Stimulated activated CD4-positive, alpha-beta T cell treated with anti-CD3 and anti-CD28 coated beads, TNF-alpha, amount 100 ng/mL, for 4 hours (primary cell): ENCODE data around the gene RAPGEF5.

Source experiments
- DNase-seq, 3 experiments: peaks; one replicate each; pipeline ENCODE4 v3.0.0-alpha.2; 2020; ENCODE audit warnings: low read depth in 3 of 3

Gene RAPGEF5

DNA sequence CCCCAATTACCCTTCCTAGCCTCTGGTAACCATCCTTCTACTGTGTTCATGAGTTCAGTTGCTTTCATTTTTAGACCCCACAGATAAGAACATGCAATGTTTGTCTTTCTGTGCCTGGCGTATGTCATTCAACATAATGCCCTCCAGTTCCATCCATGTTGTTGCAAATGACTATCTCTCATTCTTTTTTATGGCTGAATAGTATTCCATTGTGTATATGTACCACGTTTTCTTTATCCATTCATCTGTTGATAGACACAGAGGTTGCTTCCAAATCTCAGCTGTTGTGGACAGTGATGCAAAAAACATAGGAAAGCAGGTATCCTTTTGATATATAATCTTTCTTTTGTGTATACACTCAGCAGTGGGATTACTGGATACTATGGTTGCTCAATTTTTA is 51.2 kb downstream of the RAPGEF5 start:
- DNase-seq = no peak

DNA sequence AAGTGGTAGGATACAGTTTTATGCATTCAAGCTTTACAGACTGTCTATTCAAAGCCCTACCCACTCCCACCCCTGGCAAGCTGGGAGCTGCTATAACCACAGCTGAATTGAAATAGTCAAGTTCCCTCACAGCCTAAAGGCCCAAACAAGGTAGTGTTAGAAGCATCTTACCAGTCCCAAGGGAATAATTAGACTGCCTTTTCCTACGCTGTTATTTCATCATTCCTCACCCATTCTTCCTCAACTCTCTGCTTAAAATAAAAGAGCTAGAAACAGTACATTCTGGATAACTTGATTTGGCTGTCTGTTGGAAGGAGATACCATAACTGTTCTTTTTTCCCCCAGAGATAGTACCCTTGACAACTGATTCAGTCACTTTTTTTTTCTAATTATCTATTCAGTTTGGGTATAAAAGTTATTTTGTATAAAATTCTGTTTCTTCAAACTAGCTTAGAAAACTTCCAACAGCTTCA is 54.0 kb downstream of the RAPGEF5 start:
- DNase-seq = no peak

DNA sequence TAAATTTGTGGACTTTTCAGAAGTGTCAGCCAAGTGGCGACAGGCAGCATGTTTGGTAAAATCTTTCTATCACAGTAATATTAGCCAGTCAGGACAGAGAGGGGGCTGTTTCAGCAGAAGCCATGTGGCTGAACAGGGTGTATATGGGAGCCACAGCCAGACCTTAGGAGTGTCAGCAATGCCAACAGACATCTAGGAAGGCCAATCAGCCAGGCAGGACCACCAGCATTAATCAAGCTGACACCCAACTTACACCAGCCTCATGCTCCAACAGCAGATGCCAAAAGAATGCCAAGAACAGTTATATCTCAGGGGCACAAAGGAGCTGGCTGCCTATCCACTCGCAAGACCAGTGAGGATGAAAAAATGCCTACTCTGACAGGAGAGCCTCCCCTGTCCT is 54.8 kb downstream of the RAPGEF5 start:
- no peak for DNase-seq

DNA sequence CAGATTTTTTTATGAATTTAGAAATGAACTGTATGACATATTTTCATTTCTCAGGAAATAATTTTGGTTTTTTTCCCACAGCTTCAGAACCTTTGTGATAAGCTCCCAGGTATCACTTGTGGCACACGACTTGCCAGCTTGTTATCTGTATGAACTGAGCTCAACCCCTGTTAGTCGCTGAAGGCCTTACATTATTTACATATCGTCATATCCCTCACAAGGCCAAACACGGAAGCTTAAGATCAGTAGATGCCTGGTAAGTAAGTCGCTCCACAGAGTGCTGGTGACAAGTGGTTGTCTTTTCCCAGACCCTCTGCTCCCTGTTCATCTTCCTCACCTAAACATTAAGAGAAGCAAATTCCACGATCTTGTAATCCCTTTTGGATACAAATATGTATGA is 55.2 kb downstream of the RAPGEF5 start:
- no peak for DNase-seq

DNA sequence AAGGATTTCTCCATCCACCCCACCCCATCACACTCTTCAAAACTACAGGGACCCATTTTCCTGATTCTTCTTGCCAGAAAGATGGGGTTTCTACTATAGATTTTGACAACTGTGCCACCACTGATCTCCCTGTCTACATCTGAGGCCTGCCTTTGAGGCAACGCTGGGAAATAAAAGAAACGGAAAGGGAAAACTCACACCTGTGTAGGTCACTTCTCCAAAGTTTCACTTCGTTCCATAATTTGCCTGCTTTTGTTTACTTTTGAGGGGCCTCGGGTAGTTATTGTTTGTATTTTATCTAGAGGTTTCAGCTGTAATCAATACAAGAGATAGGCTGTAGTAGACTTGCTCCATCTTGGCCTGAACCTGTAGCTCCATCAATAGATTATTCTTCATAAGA is 56.1 kb downstream of the RAPGEF5 start:
- DNase-seq = no peak

DNA sequence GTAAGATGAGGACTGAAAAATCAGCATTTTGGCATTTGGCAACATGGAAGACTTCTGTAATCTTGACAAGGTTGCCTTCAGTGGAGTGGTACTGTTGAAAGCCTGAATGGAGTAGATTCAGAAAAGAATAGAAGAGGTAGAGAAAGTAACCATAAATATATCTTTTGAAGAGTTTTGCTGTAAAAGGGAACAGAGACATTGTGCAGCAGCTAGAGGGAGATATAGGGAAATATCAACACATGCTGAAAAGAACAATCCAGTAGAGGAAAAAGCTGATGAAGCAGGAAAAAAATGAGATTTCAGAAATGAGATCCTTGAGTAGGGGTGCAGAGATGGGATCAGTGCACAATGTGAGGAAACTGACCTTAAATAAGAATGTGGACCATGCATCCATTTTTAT is 60.0 kb downstream of the RAPGEF5 start:
- no peak for DNase-seq

DNA sequence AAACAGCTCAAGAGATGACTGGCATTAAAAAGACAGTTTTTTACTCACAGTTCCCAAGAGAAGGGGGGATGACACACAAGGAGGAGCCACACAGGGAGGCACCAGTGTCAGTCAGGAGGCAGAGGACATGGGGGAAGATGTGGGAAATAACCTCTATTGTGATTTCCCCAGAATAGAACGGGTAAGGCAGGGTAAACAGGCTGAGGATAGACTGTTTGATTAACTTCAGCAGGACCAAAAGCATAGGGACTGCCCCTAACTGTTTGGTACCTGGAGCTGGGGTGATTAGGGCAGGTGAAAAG is 60.7 kb downstream of the RAPGEF5 start:
- no peak for DNase-seq

DNA sequence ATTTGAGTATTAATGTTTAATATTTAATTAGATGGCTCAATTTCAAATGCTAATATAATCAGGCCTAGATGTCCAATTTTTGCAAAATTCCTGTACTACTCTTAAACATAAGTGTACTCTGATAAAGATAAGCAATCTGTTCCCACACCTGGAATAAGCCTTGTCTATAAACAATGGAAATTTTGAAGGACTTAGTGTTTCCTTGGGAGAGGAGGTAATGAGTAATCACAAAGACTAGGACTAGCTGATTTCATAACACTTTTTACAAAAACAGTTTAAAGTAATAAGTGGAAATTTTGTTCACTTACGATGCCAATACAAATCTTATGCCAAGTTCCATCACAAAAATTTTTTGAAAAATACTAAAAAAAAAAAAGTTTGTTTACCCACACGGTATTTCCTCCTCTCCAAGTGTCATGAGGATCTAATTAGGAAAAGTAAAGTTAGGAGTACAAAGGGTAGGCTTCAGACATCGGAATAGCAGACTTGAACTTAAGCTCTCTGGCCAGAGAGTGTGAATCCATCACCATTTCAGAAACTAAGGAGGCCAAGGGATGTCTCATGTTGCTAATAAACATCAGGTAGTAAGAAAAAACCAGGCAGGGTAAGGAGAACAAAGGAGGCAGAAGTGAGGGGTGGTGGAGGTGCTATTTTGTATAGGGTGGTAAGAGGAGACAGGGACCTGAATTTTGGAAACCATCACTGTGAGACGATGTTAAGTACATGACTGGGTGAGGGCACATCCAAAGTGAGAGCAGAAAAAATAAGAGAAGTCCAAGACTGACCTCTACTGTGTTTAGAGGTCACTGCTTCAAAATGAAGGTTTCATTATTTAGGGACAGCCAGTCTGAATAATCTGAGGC is 61.3 kb downstream of the RAPGEF5 start:
- no peak for DNase-seq

DNA sequence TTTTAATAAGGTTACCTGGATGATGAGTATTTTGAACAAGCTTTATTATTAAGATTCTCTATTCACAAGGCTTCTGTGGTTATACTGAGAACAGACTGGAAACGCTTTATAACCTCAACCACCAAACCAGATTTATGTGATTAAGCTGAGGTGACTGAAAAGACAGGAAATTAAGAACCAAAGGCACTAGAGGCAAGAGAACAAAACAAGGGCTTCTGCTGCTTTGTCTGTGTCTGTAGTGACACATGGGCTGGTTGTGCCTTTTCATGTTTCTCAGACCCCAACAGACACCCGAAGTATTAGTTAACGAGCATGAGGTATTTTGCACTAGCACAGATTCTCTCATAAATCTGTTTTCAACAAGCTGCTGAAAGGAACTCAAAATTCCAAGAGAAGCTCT is 64.4 kb downstream of the RAPGEF5 start:
- DNase-seq = no peak

DNA sequence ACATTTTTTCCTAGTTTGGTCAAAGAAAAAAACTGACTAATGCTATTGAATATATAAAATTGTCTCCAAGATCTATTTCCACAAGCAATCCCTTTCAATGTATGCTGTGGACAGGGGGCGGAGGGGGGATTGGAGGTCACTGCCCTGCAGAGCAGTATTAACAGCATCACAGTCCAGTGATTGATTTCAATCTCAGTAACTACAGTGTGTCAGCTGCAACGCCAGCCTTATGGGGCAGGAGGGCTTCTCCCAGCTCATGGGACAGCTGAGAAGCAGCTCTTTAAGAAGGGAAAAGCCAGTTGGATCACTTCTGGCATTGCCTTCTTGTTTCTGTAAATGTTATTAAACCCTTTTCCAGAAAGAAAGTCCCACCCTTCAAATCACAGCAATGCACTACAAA is 65.0 kb downstream of the RAPGEF5 start:
- no peak for DNase-seq

DNA sequence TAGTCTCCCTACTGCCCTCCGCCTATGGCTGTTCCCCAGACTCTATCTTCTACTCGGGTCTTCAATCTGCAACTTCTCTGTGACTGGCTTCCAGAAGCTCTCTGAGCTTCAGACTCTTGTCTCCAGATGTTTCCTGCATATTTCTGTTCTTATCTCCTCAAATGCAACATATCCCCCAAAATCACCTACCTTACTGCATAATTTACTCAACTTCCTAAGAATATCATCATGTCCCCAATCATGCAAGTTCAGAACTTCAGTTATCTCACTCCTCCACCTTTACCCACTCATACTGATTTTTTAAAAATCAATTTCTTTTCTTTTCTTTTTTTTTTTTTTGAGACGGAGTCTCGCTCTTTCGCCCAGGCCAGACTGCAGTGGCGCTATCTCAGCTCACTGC is 68.8 kb downstream of the RAPGEF5 start:
- no peak for DNase-seq

DNA sequence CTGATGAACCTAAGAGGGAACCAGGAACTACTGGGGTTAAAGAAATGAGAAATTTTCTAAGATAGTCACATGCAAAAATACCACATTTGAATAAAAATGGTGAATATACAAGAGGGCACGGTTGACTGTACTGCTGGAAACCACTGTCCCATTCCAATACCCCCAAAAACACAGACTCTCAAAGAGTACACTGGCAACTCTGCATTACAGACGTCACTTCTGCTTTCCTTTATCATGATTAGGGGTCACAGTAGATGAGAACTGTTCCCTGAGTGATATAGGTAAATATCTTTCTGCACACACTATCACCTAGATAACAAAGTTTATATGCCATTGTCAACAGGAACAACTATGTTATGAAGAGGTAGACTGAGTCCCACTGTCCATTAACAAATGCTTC is 69.5 kb downstream of the RAPGEF5 start:
- no peak for DNase-seq

DNA sequence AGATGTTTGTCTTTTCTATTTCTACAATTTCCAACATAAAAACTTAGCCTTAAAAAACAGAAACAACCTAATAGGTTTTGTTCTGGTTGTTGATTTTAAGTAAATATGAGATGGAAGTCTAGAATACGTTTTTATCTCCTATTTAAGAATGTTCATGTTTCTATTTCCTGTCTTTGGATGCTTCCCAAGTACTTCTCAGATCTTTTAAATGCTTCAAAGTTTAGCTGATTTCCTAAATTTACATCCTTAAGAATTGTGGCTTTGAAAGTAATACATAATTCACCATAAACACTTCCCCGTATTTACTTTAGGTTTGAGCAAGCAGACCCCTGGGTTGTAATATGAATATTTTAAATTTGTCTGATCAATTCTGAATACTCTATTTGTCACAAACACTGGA is 70.5 kb downstream of the RAPGEF5 start:
- DNase-seq = no peak

DNA sequence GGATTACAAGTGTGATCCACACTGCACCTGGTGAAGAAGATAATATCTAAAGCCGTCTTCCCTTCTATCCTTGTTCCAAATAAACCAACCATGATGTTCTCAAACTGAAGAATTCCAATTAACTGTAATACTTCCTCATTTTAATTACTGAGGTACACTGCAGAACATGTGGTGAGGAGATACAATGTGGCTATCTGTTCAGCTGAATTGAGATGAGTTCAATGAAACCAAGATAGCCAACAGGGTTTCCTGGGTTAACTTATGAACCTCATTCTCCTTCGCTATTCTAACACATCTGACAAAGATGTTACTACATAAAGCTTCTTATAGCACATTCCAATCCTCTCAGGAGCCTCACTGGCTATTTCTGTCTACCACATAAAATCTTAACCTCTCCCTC is 75.5 kb downstream of the RAPGEF5 start:
- DNase-seq = no peak

DNA sequence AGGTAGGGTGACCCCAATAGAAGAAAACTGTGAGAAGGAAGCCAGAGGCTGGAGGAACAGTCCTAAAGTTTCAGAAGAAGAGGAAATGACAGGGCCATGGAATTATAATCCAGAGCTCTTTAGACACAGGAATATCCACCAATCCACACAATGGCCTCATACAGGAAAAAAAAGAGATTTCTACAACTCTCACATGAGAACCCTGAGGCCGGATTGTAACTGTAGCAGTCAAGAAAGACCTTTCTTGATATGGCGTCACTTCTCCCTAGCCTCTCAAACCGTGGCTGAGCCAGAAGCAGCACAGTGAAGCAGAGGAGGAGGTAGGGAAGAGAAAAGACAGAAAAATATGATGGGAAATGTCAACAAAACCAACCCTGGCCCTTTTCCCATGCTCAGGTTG is 76.9 kb downstream of the RAPGEF5 start:
- DNase-seq = no peak

DNA sequence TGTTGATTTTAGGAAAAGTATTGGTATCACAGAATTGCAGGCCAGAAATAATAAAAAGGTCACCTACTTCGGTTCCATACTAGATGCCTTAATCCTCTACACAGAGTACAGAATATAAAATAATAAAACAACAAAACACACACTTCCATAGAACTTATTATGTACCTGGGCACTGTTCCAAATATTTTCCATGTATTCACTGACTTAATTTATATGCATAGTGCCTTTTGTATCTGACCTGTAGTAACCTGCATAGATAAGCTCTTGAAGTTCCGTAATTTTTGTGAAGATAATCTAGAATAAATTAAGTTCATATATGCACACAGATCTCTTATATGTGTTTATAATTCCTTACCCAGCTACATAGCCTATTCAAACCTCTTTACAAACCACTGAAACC is 78.3 kb downstream of the RAPGEF5 start:
- no peak for DNase-seq

DNA sequence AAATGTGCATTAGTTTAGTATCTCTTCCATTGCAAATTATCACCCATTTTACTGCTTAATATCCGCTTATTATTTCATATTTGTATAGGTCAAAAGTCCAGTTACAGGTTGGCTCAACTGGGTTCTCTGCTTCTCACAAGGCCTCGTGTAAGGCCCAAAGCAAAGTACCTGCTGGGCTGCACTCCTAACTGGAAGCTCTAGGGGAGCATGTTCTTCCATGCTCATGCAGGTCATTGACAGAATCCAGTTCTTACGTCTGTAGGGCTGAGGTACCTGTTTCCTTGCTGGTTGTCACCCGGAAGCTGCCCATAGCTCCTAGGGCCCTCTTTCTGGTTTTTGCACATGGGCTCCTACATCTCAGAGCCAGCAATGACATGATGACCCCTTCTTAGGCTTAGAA is 79.6 kb downstream of the RAPGEF5 start:
- DNase-seq = no peak

DNA sequence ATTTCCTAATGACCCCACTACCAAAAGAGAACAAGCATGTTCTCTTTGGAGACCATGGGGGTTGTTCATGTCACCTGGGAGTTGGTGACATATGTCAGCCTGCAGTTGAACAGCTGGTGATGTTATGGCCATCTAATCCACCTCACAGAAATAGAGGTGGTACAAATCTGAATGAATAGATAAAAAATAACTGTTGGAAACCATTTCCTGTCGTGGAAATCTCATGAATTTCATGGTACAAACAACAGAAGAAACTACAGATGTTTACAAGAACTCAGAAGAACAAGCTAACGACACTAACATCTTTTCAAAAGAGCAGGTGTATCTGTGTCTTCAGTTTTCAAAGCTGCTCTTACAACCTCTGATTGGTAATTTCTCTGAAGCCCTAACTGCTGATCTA is 81.3 kb downstream of the RAPGEF5 start:
- DNase-seq = no peak

DNA sequence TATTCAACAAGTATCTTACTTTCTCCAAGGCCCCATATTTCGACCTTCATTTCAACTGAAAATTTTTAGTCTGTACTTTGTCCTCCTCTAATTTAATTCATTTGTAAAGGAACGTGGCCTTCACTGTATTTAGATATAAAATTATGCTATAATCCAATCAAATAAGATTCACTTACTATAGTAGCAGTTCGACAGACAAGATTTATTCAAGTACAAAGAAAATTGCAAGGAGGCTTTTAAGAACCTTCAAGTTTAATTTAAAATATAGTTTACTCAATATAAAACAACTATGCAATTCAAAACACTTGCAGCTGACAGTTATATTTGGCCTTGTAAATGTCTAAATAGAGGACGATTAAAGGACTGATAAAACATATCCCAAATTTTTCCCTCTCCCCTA is 85.6 kb downstream of the RAPGEF5 start:
- no peak for DNase-seq

DNA sequence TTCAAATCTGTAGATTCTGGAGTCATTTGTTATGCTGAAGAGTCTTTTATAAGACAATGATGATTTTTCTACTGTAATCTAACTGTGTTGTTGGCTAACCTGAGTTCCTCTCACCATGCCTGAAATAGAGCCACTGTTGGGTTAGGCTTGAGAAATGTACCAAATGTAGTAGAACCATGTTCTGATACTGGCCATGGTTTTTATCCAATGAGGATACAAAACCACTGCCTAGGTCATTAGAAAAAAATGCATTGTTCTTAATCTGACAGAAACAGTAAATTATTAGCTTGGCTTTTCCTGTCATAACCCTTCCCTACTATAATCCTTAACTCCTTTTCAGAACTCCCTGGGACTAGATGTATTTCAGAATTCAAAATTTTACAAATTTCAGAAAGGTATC is 86.6 kb downstream of the RAPGEF5 start:
- no peak for DNase-seq

DNA sequence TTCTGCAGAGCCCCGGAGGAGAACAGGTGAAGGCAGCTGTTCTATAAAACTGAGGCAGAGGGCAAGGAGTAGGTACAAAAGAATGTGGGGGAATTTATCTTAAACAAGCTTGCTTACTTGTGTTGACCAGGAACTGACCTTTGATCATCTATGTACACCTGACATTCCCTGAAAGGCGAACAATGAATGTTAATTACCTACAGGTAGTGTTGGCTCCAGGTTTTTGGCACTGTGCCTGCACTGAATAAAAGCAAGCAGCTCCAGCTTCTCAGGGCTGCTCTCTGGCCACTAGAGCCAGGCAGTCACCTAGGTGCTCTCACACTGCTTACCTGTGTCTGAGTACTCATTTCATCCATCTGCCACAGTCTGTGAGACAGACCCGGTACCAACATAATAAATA is 87.0 kb downstream of the RAPGEF5 start:
- no peak for DNase-seq

DNA sequence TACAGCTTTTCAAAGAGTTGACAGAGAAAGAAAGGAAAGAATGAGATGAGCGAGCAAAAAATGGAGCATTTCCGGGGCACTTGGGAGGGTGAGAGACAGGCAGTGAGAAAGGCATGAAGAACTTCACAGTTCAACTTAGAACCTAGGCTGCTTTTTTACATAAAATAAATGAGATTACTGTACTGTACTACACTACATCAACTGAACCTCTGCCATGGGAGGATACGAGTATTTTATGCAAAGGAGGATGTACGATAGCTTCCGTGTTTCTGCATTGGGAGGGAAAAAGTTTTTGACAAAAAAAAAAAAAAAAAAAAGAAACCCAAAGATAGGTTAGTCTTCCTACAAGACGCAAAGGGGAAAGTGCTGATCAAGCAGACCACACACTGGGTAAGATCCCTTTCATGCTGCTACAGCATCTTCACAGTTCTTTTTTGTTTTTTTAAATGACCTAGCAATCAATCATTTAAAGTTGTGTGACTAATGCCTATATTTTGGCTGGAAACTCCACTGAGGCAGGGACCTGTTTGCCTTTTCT is 88.0 kb downstream of the RAPGEF5 start:
- DNase-seq = no peak

DNA sequence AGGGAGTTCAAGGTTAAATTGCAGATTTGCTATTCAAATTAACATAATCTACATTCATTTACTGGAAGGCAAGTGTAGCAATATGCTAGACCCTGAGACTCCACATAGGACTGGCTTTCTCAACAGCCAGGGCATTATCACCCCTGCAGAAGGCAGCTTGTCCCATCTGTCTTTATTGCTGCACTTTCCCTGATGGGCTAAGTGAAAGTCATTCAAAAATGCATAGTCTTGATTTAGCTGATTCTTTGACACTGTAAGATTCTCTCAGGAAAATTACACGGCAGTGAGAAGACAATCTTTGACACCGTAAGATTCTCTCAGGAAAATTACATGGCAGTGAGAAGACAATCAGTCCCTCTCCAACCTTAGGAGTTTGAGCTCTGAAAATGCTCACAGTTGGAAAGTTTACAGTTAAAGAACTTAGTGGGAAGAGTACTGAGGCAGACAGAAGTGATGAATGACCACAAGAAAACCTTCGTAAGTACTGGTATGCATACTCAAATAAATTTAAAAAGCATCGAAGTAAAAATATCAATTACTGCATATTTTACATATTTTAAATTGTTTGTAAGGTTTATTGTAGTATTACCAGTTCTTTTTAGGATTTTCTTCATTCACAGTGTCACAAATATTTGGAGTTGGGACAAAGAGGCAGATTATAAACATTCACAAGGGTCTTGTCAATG is 88.9 kb downstream of the RAPGEF5 start:
- DNase-seq = no peak
